Stimulated activated CD4-positive, alpha-beta T cell treated with anti-CD3 and anti-CD28 coated beads, Interleukin-1b, Interleukin-23, amount 100 ng/mL, for 1 hour (primary cell): ENCODE measurements around the gene APEH.
A peak's percentile ranks its signal among the peaks of the same experiment; 100 is the strongest.
"Not testable (repeated sequence)": the region's sequence is repeated elsewhere in the genome, so short reads cannot be mapped to it uniquely, and the experiment has no call there.

ENCODE experiments used
- DNase-seq, 2 donors: peaks; one replicate each; pipeline ENCODE4 v3.0.0-alpha.2; 2020; ENCODE audit warnings: low read depth in 2 of 2

Gene APEH

DNA sequence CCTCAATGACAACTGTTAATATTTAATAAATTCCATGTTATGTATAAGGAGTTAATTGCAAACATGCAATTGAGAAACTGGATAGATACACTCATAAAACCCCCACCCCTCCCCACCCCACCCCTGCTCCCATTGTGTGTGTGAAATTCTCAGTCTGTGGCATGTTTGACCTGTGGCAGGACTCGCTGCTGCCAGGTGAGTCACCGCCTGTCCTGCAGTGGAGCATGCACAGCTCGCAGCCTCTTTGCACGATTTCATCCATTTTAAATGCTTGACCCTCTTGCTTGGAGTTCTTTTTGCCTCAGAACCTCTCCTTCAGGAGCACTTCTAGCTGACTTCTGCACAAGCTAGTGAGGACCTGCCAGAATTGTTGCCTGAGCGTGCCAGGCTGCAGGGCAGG, 5.3 kb upstream of the APEH start:
- no peak for DNase-seq

DNA sequence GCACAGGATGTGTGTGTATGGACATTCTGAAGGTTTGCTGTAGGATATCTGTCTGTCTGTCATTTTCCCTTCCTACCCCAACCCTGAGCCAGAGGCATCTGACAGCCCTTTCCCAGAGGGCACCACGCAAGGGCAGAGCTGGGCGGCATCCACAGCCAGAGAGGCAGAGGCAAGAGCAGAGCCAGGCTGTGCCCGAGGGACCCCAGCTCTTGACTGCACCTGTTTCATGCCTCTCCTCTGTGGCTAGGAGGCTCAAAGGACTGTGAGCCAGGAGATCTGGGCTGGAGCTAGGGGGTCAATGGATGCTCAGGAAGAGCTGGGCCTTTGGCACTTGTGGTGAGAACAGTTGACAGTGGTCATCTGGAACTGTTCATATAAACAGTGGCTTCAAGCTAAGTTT, 4.8 kb upstream of the APEH start:
- DNase-seq, result no peak

GRCh38 chr3:49670940-49671290, 3.2 kb upstream of the APEH start:
- no peak for DNase-seq

DNA sequence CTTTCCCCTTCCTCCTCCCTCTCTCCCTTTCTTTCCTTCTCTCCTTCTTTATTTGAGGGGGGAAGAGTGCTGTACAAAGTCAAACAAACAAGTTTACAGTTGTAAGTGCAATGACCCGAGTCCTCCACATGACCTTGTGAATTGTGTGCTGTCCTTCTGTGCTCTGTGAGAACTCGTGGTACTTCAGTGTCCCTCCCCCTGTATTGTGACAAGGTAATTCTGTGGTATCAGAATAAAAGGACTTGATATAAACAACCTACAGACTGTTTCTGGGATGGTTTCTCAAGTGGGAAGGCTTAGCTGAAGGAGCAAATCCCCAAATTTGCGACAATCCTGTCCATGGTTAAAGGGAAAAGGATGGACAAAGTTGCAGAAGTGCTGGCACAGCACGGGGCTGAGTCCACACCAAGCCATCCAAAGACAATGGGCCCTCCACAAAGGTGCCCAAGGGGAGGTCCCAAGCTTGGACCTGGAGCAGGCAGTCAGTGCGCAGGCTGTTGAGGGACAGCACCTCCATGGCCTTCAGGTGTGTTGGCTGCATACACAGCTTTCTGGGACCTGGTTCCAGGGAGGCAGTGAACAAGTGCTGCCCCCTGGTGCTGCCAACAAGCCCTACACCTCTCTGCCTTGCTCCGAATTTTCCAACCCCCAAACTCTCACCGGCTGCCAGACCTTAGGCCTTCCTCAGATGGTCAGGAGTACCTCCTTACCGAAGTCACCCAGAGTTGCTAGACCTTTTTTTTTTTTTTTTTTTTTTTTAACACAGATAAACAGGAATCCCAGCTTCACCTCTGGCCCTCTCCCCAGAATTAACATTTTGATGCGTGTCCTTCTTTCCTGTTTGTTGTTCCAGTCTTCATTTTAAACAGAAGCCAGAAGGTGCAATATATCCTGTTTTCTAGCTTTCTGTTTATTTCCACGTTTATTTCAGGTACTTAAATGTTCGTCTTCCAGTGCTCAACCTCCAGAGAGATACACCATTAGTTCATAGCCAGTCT, 2.6 kb upstream of the APEH start:
- peak; percentile 48 to 54 for DNase-seq

DNA sequence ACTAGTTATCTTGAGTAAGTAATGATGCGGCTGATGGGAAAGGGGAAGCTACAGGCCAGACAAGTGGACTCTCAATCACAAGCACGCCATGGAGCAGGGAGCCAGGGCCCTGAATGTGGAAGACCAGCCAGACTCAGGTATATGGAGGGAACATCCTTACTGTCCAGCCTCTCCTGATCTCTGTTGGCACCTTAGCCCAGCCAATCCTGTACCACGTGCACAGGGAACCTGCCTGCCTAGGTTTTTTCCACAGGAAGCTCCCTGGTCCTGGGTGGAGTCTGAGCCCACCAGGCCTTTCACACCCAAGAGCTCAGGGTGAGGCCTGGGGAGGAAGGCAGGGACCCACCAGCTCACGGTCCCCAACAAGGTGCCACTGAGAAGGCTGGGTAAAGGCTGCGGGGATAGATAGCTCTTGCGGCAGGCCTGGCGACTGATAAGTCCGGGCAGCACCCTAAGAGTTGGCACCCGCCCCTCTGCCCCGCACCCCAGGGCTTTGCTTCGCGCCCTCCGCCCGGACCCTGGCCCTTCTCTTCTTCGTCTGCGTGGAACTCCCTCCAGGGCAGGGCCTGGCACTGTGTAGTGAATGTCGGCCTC, 933 bp upstream of the APEH start:
- DNase-seq, result peak in 1 of 2 donors; percentile 9

DNA sequence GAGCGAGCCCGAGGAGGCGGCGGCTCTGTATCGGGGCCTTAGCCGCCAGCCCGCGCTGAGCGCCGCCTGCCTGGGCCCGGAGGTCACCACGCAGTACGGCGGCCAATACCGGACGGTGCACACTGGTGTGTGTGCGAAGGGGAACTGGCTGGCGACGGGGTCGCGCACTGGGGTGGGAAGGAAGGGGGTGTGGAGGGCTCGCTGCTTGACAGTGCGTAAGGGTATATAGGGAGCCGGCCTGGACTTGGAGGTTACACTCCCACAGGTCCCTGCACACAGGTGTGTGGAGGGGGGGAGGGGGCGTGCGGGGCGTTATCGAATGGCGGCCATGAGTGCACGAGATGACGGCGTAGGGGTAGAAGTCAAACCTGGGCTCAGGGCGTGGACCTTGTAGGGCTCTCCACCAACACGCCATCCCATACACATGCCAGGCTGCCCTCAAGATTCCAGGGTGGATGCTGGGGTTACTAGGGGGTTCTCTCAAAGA, 389 bp downstream of the APEH start:
- DNase-seq, result peak in 1 of 2 donors; percentile 14

- no peak for DNase-seq
Observed at GRCh38 chr3:49675912-49676311, 1.8 kb downstream of the APEH start.

DNA sequence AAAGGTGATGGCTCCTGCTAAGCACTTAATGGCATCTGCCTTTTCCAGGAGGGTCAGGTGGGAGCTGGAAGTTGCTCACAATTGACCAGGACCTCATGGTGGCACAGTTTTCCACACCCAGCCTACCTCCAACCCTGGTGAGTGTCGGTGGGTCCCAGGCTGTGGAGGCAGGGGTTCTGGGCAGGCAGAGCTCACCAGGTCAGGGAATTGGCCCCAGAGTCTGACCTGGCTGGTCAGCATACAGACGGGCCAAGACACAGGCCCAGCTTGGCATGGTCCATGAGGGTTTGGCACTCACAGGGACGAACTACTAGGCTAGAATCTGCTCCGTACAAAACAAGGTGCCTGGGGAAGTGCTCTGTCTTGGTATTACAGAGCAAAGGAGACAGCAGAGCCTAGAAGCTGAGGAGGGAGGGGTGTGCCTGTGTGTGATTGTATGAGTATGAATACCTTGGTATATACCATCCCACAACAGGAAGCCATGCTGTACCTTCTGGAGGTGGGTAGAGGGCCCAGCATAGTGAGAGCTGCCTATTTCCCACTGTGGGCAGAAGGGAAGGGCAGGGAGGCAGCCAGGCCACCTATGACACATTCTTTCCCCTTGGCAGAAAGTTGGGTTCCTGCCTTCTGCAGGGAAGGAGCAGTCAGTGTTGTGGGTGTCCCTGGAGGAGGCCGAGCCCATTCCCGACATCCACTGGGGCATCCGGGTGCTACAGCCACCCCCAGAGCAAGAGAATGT, 6.5 kb downstream of the APEH start:
- DNase-seq, result no peak

- no peak for DNase-seq
Observed at GRCh38 chr3:49681232-49681522, 7.0 kb downstream of the APEH start.

GRCh38 chr3:49681543-49681942, 7.4 kb downstream of the APEH start:
- no peak for DNase-seq

DNA sequence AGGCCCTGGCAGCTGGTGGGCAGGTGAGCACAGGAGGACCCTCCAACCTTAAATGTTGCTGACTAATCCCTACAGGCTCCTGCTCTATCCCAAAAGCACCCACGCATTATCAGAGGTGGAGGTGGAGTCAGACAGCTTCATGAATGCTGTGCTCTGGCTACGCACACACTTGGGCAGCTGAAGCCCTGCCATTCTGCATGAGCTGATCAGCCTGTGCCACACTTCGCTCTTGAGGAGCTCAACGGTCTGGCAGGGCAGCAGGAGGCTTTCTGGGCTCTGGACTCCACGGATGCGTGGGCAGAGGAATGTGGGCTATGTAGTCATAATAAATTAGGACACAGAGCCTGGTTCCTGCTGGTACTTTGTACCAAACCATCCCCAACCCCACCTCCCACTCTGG, 9.0 kb downstream of the APEH start:
- DNase-seq, result no peak

GRCh38 chr3:49684453-49684852, 10.3 kb downstream of the APEH start:
- DNase-seq, result not testable (repeated sequence)

GRCh38 chr3:49685103-49685502, 11.0 kb downstream of the APEH start:
- DNase-seq, result not testable (repeated sequence)

GRCh38 chr3:49685846-49686245, 11.7 kb downstream of the APEH start:
- not testable (repeated sequence) for DNase-seq

GRCh38 chr3:49686346-49686745, 12.2 kb downstream of the APEH start:
- peak in 1 of 2 donors; percentile 28 for DNase-seq

- not testable (repeated sequence) for DNase-seq
Observed at GRCh38 chr3:49686769-49687423, 12.7 kb downstream of the APEH start.

GRCh38 chr3:49687424-49687795, 13.3 kb downstream of the APEH start:
- not testable (repeated sequence) for DNase-seq

DNA sequence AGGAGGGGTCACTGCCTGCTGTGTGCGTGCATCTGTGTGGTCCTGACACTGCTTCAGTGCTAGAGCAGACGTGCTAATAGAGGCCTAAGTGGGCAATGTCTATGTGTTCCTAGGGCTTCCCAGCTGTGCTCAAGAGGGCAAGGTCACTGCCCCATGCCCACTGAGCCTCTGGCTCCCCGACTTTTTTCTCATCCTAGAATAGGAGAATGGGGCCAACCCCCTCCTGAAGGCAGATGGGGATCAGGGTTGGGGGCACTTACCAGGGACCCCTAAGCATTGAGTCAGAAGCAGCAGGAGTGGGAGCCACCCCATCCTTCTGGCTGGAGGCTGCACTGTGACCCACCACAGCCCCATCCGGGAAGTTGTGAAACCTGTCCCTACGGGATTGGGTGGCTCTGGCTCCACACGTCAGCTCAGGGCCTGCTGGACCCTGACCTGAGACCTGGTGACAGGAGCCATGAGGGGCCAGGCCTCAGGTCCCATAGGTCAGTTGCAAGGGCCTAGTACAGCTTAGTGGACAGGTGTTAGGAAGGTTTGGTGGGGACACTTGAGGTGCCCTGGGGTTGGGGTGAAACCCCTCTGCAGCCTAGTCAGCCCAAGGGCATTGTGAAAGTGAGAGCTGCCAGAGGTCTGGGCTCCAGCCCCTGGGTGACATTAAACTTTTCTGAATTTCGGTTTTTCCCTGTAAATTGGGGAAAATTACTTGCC, 14.3 kb downstream of the APEH start:
- not testable (repeated sequence) for DNase-seq

DNA sequence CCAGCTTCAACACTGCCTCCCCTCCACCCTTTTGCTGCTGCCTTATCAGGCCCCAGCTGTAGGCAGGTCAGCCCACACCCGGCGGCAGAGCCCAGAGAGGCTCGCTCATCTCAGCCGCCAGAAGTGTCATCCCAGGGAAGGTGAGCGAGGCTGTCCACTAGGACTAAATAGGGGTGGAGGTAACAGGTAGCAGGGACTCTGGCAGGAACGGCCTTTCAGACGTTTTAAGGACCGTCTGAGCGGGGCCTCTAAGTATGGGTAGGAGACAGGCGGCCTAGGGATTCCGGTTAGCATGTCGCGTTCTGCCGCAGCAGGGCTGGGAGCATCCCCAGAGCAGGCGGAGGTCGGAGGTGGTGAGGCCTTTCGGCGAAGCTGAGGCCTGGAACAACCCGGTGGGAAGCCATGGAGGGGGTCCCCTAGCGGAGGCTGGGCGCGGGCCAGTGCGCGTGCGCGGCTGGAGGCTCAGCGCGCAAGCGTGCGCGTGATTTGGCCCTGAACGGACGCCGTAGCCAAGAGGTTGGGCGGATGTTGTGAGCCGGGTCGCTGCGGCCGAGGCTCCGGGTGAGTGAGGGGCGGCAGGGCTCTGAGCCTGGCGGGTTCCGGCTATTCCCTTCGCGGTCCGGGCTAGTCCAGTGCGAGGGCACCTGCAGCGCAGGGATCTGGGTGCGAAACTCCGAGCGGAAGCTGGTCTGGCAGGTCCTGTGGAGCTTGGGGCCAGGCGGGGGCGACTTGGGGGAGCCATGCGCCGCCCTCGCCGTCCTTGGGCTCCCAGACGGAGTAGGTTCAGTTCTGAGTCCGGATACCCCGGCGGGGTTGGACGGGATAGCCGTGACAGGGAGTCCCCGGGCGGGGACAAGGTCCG, 15.1 kb downstream of the APEH start, which contains the start of the genes MST1 and RNF123:
MST1 (minus strand) TSS at position 429 of the 862 bp plus-strand sequence. CDS start 783 bp downstream, outside the sequence.
RNF123 (plus strand) TSS at position 512 of the 862 bp plus-strand sequence. CDS start 1,609 bp downstream, outside the sequence.
- peak; percentile 79 to 83 for DNase-seq
